HUES6 (cell line): ENCODE measurements around the gene PCDHGA8.
"Not testable (repeated sequence)": the region's sequence is repeated elsewhere in the genome, so short reads cannot be mapped to it uniquely, and the experiment has no call there.

Source experiments
- H3K27ac ChIP-seq: 2 replicates; pipeline ENCODE4 v1.7.0; 2013; ENCODE audit warnings: low read depth, mild to moderate bottlenecking, low read length, inconsistent platforms
- H3K27me3 ChIP-seq: 2 replicates; pipeline ENCODE4 v1.6.1; 2013; ENCODE audit warnings: low read length; ENCODE audit not compliant: control insufficient read depth, insufficient read depth
- H3K36me3 ChIP-seq: 2 replicates; pipeline ENCODE4 v1.6.1; 2013; ENCODE audit warnings: low read length; ENCODE audit not compliant: control insufficient read depth, insufficient read depth
- H3K4me1 ChIP-seq: 2 replicates; pipeline ENCODE4 v1.6.1; 2013; ENCODE audit warnings: low read length; ENCODE audit not compliant: control insufficient read depth, insufficient read depth
- H3K4me3 ChIP-seq: 2 replicates; pipeline ENCODE4 v1.5.1; 2013; ENCODE audit warnings: low read depth, low read length
- H3K9ac ChIP-seq: one replicate; pipeline ENCODE4 v1.6.1; 2013; ENCODE audit warnings: mild to moderate bottlenecking, low read length
- H3K9me3 ChIP-seq: 2 replicates; pipeline ENCODE4 v1.6.1; 2013; ENCODE audit warnings: low read depth, low read length; ENCODE audit not compliant: control insufficient read depth, insufficient read depth

PCDHGA8 gene

DNA sequence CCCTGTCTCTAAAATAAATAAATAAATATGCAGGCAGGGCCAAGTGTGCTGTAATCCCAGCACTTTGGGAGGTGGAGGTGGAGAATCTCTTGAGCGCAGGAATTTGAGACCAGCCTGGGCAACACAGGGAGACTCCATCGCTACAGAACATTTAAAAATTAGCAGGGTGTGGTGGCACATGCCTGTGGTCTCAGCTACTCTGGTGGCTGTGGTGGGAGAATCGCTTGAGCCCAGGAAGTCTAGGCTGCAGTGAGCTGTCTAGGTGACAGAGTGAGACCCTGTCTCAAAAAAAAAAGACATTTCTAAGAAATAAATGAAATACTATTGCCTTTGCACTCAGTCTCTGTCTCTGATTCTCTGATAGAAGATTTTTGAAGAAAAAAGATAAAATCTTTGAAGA, 19.1 kb downstream of the PCDHGA8 start:
- Histone ChIP-seq H3K4me3 (no peak overlapping the region), H3K36me3 (no peaks in the 10 kb centered on the region), H3K27ac (no peak overlapping the region), H3K27me3 (peaks cover 17% of the 10 kb centered on the region), H3K9ac (no peak overlapping the region), H3K4me1 (no peaks in the 10 kb centered on the region), H3K9me3 (peaks cover 25% of the 10 kb centered on the region)

DNA sequence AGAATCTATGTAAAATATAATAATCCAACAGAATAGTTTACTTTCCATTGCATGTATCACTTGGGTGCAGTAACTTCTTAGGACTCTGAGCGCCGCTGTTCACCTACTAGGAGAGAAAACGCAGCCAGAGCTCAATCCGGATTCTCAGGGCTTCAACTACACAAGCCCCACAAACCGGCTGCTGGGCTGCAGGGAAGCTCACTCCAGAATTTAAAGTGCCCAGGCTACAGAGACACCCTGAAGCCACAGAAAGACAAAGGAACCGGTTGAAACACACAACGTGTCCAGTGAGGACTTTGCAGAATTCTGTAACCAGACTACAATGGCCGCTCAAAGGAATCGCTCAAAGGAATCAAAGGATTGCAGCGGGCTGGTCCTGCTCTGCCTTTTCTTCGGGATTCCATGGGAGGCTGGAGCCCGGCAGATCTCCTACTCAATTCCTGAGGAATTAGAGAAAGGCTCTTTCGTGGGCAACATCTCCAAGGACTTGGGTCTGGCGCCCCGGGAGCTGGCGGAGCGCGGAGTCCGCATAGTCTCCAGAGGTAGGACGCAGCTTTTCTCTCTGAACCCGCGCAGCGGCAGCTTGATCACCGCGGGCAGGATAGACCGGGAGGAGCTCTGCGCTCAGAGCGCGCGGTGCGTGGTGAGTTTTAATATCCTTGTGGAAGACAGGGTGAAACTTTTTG, 20.6 kb downstream of the PCDHGA8 start, which contains the start of gene PCDHGA10:
Gene PCDHGA10 (plus strand): TSS at position 134 of the 686 bp plus-strand sequence. CDS start 189 bp downstream, at position 323.
- Histone ChIP-seq H3K4me3 (peak within 1 kb of the TSS; percentile 69), H3K9ac (peak within 1 kb of the TSS; percentile 52), H3K27me3 (peaks cover 18% of the 10 kb centered on the region), H3K36me3 (no peaks in the 10 kb centered on the region), H3K9me3 (peaks cover 25% of the 10 kb centered on the region), H3K27ac (no peak within 1 kb of the TSS), H3K4me1 (no peaks in the 10 kb centered on the region)

- peaks cover 19% of the 10 kb centered on the region for H3K27me3 ChIP-seq
- no peaks in the 10 kb centered on the region for H3K36me3 ChIP-seq
- no peaks in the 10 kb centered on the region for H3K4me1 ChIP-seq
- peak overlapping the region; percentile 52 for H3K9ac ChIP-seq
- H3K9me3 ChIP-seq: peaks cover 29% of the 10 kb centered on the region
- peak overlapping the region; percentile 69 for H3K4me3 ChIP-seq
- no peak overlapping the region for H3K27ac ChIP-seq
Measured at GRCh38 chr5:141413540-141414069, 21.2 kb downstream of the PCDHGA8 start.

GRCh38 chr5:141414548-141415274, 22.3 kb downstream of the PCDHGA8 start:
- Histone ChIP-seq H3K27me3 (peaks cover 15% of the 10 kb centered on the region), H3K9me3 (peaks cover 37% of the 10 kb centered on the region)
- H3K4me3 ChIP-seq, H3K36me3 ChIP-seq, H3K9ac ChIP-seq, H3K4me1 ChIP-seq, H3K27ac ChIP-seq: not testable (repeated sequence)

- Histone ChIP-seq H3K27me3 (peaks cover 14% of the 10 kb centered on the region), H3K9me3 (peaks cover 36% of the 10 kb centered on the region)
- H3K36me3 ChIP-seq, H3K9ac ChIP-seq, H3K4me1 ChIP-seq, H3K4me3 ChIP-seq, H3K27ac ChIP-seq: not testable (repeated sequence)
Measured at GRCh38 chr5:141415275-141415618, 22.8 kb downstream of the PCDHGA8 start.

- H3K36me3 ChIP-seq, H3K4me1 ChIP-seq, H3K27ac ChIP-seq: not testable (repeated sequence)
- Histone ChIP-seq H3K27me3 (peaks cover 22% of the 10 kb centered on the region), H3K9ac (peak within 1 kb of the TSS; percentile 59), H3K4me3 (peak within 1 kb of the TSS; percentile 85), H3K9me3 (peaks cover 50% of the 10 kb centered on the region)
Measured at GRCh38 chr5:141417494-141418172, 25.2 kb downstream of the PCDHGA8 start, which contains the start of gene PCDHGB7. Gene PCDHGB7 (plus strand): TSS chr5:141417677. CDS start chr5:141417860, 183 bp downstream.

DNA sequence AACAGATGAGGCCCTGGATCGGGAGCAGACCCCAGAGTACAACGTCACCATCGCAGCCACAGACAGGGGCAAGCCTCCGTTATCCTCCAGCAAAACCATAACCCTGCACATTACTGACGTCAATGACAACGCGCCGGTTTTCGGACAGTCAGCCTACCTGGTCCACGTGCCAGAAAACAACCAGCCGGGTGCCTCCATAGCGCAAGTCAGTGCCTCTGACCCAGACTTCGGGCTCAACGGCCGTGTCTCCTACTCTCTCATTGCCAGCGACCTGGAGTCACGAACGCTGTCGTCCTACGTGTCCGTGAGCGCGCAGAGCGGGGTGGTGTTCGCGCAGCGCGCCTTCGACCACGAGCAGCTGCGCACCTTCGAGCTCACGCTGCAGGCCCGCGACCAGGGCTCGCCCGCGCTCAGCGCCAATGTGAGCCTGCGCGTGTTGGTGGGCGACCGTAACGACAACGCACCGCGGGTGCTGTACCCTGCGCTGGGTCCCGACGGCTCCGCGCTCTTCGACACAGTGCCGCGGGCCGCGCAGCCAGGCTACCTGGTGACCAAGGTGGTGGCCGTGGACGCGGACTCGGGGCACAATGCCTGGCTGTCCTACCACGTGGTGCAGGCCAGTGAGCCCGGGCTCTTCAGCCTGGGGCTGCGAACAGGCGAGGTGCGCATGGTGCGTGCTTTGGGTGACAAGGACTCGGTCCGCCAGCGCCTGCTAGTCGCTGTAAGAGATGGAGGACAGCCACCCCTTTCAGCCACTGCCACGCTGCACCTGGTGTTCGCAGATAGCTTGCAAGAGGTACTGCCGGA, 26.8 kb downstream of the PCDHGA8 start:
- Histone ChIP-seq H3K36me3 (peaks cover 3% of the 10 kb centered on the region; the same call in 1 of the 2 replicates), H3K4me1 (no peaks in the 10 kb centered on the region), H3K27ac (no peak overlapping the region), H3K9me3 (peaks cover 51% of the 10 kb centered on the region), H3K4me3 (no peak overlapping the region), H3K27me3 (peaks cover 22% of the 10 kb centered on the region), H3K9ac (no peak overlapping the region)

GRCh38 chr5:141420855-141421488, 28.5 kb downstream of the PCDHGA8 start, which contains the start of gene PCDHGA11:
Gene PCDHGA11 (plus strand): TSS chr5:141421051. CDS start chr5:141421228, 177 bp downstream.
- Histone ChIP-seq H3K9ac (peak within 1 kb of the TSS; percentile 47), H3K9me3 (peaks cover 52% of the 10 kb centered on the region), H3K4me1 (no peaks in the 10 kb centered on the region), H3K27me3 (peaks cover 22% of the 10 kb centered on the region), H3K36me3 (peaks cover 3% of the 10 kb centered on the region; the same call in 1 of the 2 replicates), H3K27ac (no peak within 1 kb of the TSS), H3K4me3 (peak within 1 kb of the TSS; percentile 68)

- Histone ChIP-seq H3K4me3 (peak overlapping the region; percentile 68), H3K9ac (no peak overlapping the region), H3K36me3 (peaks cover 3% of the 10 kb centered on the region; the same call in 1 of the 2 replicates), H3K27ac (no peak overlapping the region), H3K9me3 (peaks cover 57% of the 10 kb centered on the region), H3K27me3 (peaks cover 22% of the 10 kb centered on the region), H3K4me1 (no peaks in the 10 kb centered on the region)
Measured at GRCh38 chr5:141421489-141421855, 29.0 kb downstream of the PCDHGA8 start.

DNA sequence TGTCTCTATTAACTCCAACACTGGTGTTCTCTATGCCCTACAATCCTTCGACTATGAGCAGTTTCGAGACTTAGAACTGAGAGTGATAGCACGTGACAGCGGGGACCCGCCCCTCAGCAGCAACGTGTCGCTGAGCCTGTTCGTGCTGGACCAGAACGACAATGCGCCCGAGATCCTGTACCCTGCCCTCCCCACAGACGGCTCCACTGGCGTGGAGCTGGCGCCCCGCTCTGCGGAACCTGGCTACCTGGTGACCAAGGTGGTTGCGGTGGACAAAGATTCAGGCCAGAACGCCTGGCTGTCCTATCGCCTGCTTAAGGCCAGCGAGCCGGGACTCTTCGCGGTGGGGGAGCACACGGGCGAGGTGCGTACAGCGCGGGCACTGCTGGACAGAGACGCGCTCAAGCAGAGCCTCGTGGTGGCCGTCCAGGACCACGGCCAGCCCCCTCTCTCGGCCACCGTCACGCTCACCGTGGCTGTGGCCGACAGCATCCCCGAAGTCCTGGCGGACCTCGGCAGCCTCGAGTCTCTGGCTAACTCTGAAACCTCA, 30.4 kb downstream of the PCDHGA8 start:
- no peak overlapping the region for H3K9ac ChIP-seq
- H3K4me1 ChIP-seq: no peaks in the 10 kb centered on the region
- H3K27me3 ChIP-seq: peaks cover 22% of the 10 kb centered on the region
- H3K27ac ChIP-seq: no peak overlapping the region
- no peak overlapping the region for H3K4me3 ChIP-seq
- H3K36me3 ChIP-seq: peaks cover 7% of the 10 kb centered on the region
- H3K9me3 ChIP-seq: peaks cover 70% of the 10 kb centered on the region
